ENCODE data around the gene IQGAP3. TPM values are rescaled to one million over a fixed set of nuclear protein-coding genes. Genes with fewer than 3 reads are reported as not detected.
A peak's percentile ranks its signal among the peaks of the same experiment; 100 is the strongest.

Gene IQGAP3
- total RNA-seq, 1 donor from 2014 or later, result 13.1 TPM

GRCh38 chr1:156492013-156492590 is 80.3 kb downstream of the IQGAP3 start:
- Mint-ChIP-seq H3K9me3 (ENCODE audit: unreplicated experiment) (no peaks in the 10 kb centered on the region), H3K36me3 (ENCODE audit: low read depth, unreplicated experiment) (peaks cover 10% of the 10 kb centered on the region), H3K27me3 (ENCODE audit: unreplicated experiment) (peaks cover 27% of the 10 kb centered on the region), H3K4me3 (ENCODE audit: unreplicated experiment) (no peak overlapping the region), H3K27ac (ENCODE audit: unreplicated experiment) (peak overlapping the region; percentile 10), H3K4me1 (ENCODE audit: unreplicated experiment) (peaks cover 63% of the 10 kb centered on the region)
- DNase-seq (ENCODE audit: low spot score), result no peak
- TF ChIP-seq CTCF (IDR thresholded peaks at IDR 0.05; ENCODE audit: unreplicated experiment), result no peak

GRCh38 chr1:156491151-156491949 is 81.0 kb downstream of the IQGAP3 start:
- H3K4me1 Mint-ChIP-seq (ENCODE audit: unreplicated experiment), result peaks cover 56% of the 10 kb centered on the region
- H3K27me3 Mint-ChIP-seq (ENCODE audit: unreplicated experiment), result peaks cover 27% of the 10 kb centered on the region
- peaks cover 16% of the 10 kb centered on the region for H3K36me3 Mint-ChIP-seq (ENCODE audit: low read depth, unreplicated experiment)
- H3K27ac Mint-ChIP-seq (ENCODE audit: unreplicated experiment), result peak overlapping the region; percentile 52
- no peaks in the 10 kb centered on the region for H3K9me3 Mint-ChIP-seq (ENCODE audit: unreplicated experiment)
- DNase-seq (ENCODE audit: low spot score), result no peak
- H3K4me3 Mint-ChIP-seq (ENCODE audit: unreplicated experiment), result no peak overlapping the region
- TF ChIP-seq CTCF (IDR thresholded peaks at IDR 0.05; ENCODE audit: unreplicated experiment), result no peak

DNA sequence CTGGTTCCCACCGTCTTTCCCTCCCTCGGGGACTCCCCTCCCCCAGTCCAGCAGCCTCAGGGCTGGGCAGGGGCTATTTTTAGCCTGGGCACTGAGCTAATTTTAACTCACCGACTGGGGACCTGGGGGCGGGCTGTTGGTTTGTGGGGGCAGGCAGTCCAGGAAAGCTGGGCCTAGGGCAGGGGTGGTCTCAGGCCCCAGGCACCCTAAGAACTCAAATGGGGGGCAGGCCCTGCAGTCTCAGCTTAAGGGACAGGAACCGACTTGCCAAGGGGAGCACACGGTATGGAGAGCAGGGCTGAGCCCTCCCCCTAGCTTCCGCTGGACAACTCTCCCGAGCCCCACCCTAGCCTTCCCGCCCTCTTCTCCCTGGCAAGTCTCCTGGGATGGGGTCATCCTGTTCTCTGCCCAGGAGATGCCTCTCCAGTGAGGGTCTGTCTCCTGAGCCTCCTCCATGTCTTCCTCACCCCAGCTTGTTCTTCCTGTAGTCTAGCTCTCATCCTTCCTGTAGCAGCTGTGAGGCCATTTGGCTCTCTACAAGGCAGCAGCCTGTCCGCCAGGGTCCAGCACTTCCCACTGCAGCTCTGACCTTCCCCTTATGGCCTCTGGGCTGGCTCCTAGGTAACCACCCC is 81.8 kb downstream of the IQGAP3 start:
- TF ChIP-seq CTCF (IDR thresholded peaks at IDR 0.05; ENCODE audit: unreplicated experiment), result peak; percentile 12
- Mint-ChIP-seq H3K4me1 (ENCODE audit: unreplicated experiment) (peaks cover 50% of the 10 kb centered on the region), H3K4me3 (ENCODE audit: unreplicated experiment) (peak overlapping the region; percentile 4), H3K9me3 (ENCODE audit: unreplicated experiment) (no peaks in the 10 kb centered on the region), H3K27ac (ENCODE audit: unreplicated experiment) (no peak overlapping the region), H3K27me3 (ENCODE audit: unreplicated experiment) (peaks cover 24% of the 10 kb centered on the region), H3K36me3 (ENCODE audit: low read depth, unreplicated experiment) (peaks cover 17% of the 10 kb centered on the region)
- DNase-seq (ENCODE audit: low spot score), result peak; percentile 43

- Mint-ChIP-seq H3K4me1 (ENCODE audit: unreplicated experiment) (peaks cover 47% of the 10 kb centered on the region), H3K9me3 (ENCODE audit: unreplicated experiment) (no peaks in the 10 kb centered on the region), H3K27ac (ENCODE audit: unreplicated experiment) (peak overlapping the region; percentile 43), H3K36me3 (ENCODE audit: low read depth, unreplicated experiment) (peaks cover 17% of the 10 kb centered on the region), H3K4me3 (ENCODE audit: unreplicated experiment) (no peak overlapping the region), H3K27me3 (ENCODE audit: unreplicated experiment) (peaks cover 23% of the 10 kb centered on the region)
- TF ChIP-seq CTCF (IDR thresholded peaks at IDR 0.05; ENCODE audit: unreplicated experiment), result no peak
- DNase-seq (ENCODE audit: low spot score), result no peak
Observed at GRCh38 chr1:156489935-156490293, 82.5 kb downstream of the IQGAP3 start.
